Endodermal cell (in vitro differentiated cells): ENCODE measurements around the gene MLLT3. TPM values are rescaled to one million over a fixed set of nuclear protein-coding genes. Genes with fewer than 3 reads are reported as not detected.

Source experiments
- DNase-seq: peaks from one replicate; pipeline ENCODE4 v3.0.0-alpha.2; 2017
- H3K27ac ChIP-seq: 2 replicates; pipeline ENCODE4 v1.5.1; 2013; ENCODE audit warnings: mild to moderate bottlenecking, low read depth, low read length, moderate library complexity
- H3K27me3 ChIP-seq: 2 replicates; pipeline ENCODE4 v1.6.1; 2013; ENCODE audit warnings: mild to moderate bottlenecking, low read length, moderate library complexity; ENCODE audit not compliant: insufficient read depth, control insufficient read depth, poor library complexity, severe bottlenecking
- H3K36me3 ChIP-seq: 2 replicates; pipeline ENCODE4 v1.7.0; 2013; ENCODE audit warnings: mild to moderate bottlenecking, low read length, moderate library complexity; ENCODE audit not compliant: control insufficient read depth, insufficient read depth
- H3K4me1 ChIP-seq: one replicate; pipeline ENCODE4 v1.7.0; 2013; ENCODE audit warnings: low read length; ENCODE audit not compliant: control insufficient read depth, insufficient read depth
- H3K4me3 ChIP-seq: 2 replicates; pipeline ENCODE4 v1.5.1; 2013; ENCODE audit warnings: mild to moderate bottlenecking, low read length, moderate library complexity
- H3K9ac ChIP-seq: 2 replicates; pipeline ENCODE4 v1.6.1; 2013; ENCODE audit warnings: mild to moderate bottlenecking, low read length, moderate library complexity; ENCODE audit not compliant: poor library complexity, severe bottlenecking; ENCODE audit errors: extremely low read depth
- H3K9me3 ChIP-seq: 2 replicates; pipeline ENCODE4 v1.6.1; 2013; ENCODE audit warnings: mild to moderate bottlenecking, low read length, moderate library complexity; ENCODE audit not compliant: control insufficient read depth
- H3K27ac Mint-ChIP-seq: 2 replicates; pipeline ENCODE4 v1.8.0; 2020; ENCODE audit warnings: mixed read lengths
- H3K27me3 Mint-ChIP-seq: 2 replicates; pipeline ENCODE4 v1.8.0; 2021; ENCODE audit warnings: mild to moderate bottlenecking, mixed read lengths; ENCODE audit not compliant: insufficient read depth
- H3K36me3 Mint-ChIP-seq: 2 replicates; pipeline ENCODE4 v1.8.0; 2020; ENCODE audit warnings: low read depth, mixed read lengths
- H3K4me1 Mint-ChIP-seq: 2 replicates; pipeline ENCODE4 v1.8.0; 2020; ENCODE audit warnings: mixed read lengths
- H3K4me3 Mint-ChIP-seq: 2 replicates; pipeline ENCODE4 v1.8.0; 2020; ENCODE audit warnings: mild to moderate bottlenecking, moderate library complexity, mixed read lengths
- H3K9me3 Mint-ChIP-seq: 2 replicates; pipeline ENCODE4 v1.8.0; 2020; ENCODE audit warnings: mild to moderate bottlenecking, mixed read lengths
- WGBS, 2 experiments: methylation state at CpG; one replicate each; pipeline versions ENCODE4 v1.1.5 to v1.1.7; 2013; ENCODE audit warnings: missing lambda C conversion rate in 2 of 2, mixed read lengths in 1 of 2; ENCODE audit not compliant: insufficient coverage in 1 of 2, insufficient read length in 1 of 2; 5-methylcytosine and 5-hydroxymethylcytosine counted together
- total RNA-seq, 2 donors: library from RNA; stranded (reverse); fragmentation: NEBNext Ultra II Directional in 1 of 2; extraction: Animal tissue kit (Norgen Biotek cat#: 25700) in 1 of 2; gene quantifications; 2 replicates in 1 of 2; 3 replicates in 1 of 2; pipeline ENCODE4 v1.2.1, GENCODE V29; 2021
- TF ChIP-seq, protein P1 (sequence below): fragments of 200-600 bp; sonication (generic); conservative IDR thresholded peaks from 2 replicates; pipeline ENCODE4 v1.5.0; 2021; ENCODE audit warnings: antibody characterized with exemption, mild to moderate bottlenecking

Gene MLLT3
- total RNA-seq, 2 donors from 2014 or later, result 5.5 to 12.2 TPM

- 94 to 97% methylated on average over 3 to 6 of the region's 6 CpGs for WGBS, 2 experiments
- Histone ChIP-seq H3K9ac (no peak overlapping the region), H3K4me3 (no peak overlapping the region), H3K9me3 (no peaks in the 10 kb centered on the region), H3K36me3 (no peaks in the 10 kb centered on the region), H3K4me1 (peaks cover 10% of the 10 kb centered on the region), H3K27me3 (no peaks in the 10 kb centered on the region), H3K27ac (no peak overlapping the region)
- no peak overlapping the region for H3K27ac Mint-ChIP-seq
- H3K9me3 Mint-ChIP-seq, result no peaks in the 10 kb centered on the region
- H3K4me3 Mint-ChIP-seq, result no peak overlapping the region
- TF ChIP-seq, protein P1, sequence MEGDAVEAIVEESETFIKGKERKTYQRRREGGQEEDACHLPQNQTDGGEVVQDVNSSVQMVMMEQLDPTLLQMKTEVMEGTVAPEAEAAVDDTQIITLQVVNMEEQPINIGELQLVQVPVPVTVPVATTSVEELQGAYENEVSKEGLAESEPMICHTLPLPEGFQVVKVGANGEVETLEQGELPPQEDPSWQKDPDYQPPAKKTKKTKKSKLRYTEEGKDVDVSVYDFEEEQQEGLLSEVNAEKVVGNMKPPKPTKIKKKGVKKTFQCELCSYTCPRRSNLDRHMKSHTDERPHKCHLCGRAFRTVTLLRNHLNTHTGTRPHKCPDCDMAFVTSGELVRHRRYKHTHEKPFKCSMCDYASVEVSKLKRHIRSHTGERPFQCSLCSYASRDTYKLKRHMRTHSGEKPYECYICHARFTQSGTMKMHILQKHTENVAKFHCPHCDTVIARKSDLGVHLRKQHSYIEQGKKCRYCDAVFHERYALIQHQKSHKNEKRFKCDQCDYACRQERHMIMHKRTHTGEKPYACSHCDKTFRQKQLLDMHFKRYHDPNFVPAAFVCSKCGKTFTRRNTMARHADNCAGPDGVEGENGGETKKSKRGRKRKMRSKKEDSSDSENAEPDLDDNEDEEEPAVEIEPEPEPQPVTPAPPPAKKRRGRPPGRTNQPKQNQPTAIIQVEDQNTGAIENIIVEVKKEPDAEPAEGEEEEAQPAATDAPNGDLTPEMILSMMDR, result no peak
- no peaks in the 10 kb centered on the region for H3K36me3 Mint-ChIP-seq
- no peak for DNase-seq
- H3K4me1 Mint-ChIP-seq, result peaks cover 16% of the 10 kb centered on the region
- H3K27me3 Mint-ChIP-seq, result no peaks in the 10 kb centered on the region
Measured at GRCh38 chr9:20321423-20322082, 300.7 kb downstream of the MLLT3 start.

GRCh38 chr9:20320921-20321320 is 301.4 kb downstream of the MLLT3 start:
- DNase-seq, result no peak
- no peaks in the 10 kb centered on the region for H3K36me3 Mint-ChIP-seq
- H3K4me3 ChIP-seq, result no peak overlapping the region
- H3K4me1 ChIP-seq, result peaks cover 10% of the 10 kb centered on the region
- H3K9me3 ChIP-seq, result peaks cover 5% of the 10 kb centered on the region
- H3K9me3 Mint-ChIP-seq, result no peaks in the 10 kb centered on the region
- no peaks in the 10 kb centered on the region for H3K36me3 ChIP-seq
- H3K27me3 ChIP-seq, result no peaks in the 10 kb centered on the region
- no peak overlapping the region for H3K4me3 Mint-ChIP-seq
- 88% methylated on average over 2 of the region's 2 CpGs; no CpG with 5 or more reads in 1 of the 2 experiments for WGBS, 2 experiments
- H3K27me3 Mint-ChIP-seq, result no peaks in the 10 kb centered on the region
- H3K9ac ChIP-seq, result no peak overlapping the region
- H3K4me1 Mint-ChIP-seq, result peaks cover 16% of the 10 kb centered on the region
- TF ChIP-seq, protein P1, result no peak
- H3K27ac Mint-ChIP-seq, result no peak overlapping the region
- no peak overlapping the region for H3K27ac ChIP-seq

DNA sequence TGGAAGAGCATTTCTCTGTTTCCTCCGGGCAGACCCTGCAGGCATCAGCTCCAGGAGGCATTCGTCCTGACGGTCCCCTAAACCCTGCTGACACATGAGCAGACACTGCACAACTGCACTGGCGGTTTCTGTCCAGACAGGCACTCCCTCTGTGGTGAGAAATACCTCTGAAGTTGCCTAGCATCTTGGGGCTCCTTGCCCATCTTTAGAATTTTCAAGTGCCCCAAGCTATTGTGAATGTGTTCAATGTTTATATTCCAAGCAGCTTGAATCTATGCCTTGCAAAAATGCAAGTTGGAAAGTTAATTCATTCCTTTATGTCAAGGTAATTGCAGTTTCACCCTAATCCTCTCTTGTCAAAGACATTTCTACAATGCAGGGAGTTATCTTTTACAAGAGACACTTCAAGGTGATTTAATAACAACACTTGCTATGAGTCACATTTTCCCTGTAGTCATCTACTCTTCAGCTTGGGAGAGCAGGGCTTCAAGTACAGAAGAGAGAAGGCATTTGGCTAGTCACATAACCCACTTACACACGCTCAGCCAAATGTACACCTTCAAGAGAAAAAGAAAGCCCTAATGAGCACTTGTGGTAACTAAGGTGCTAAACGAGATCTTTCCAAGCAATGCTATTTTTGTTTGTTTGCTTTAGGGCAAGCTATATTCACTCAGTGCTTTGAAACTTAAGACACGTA is 302.5 kb downstream of the MLLT3 start:
- Histone ChIP-seq H3K9me3 (peaks cover 9% of the 10 kb centered on the region), H3K4me3 (no peak overlapping the region), H3K27me3 (no peaks in the 10 kb centered on the region), H3K9ac (no peak overlapping the region), H3K27ac (peak overlapping the region; percentile 64), H3K4me1 (peaks cover 10% of the 10 kb centered on the region), H3K36me3 (no peaks in the 10 kb centered on the region)
- Mint-ChIP-seq H3K4me3 (no peak overlapping the region), H3K4me1 (peaks cover 16% of the 10 kb centered on the region), H3K27ac (no peak overlapping the region), H3K9me3 (no peaks in the 10 kb centered on the region), H3K36me3 (no peaks in the 10 kb centered on the region), H3K27me3 (no peaks in the 10 kb centered on the region)
- TF ChIP-seq, protein P1, result no peak
- whole genome bisulfite sequencing, 2 experiments, result 73 to 89% methylated on average over 3 to 7 of the region's 7 CpGs
- DNase-seq, result no peak
